Uterus (tissue), 2 donors: ENCODE measurements around the gene GUCD1.

Source experiments
- POLR2A ChIP-seq, 2 donors: fragments of 450-650 bp; IDR thresholded peaks; one replicate each; pipeline ENCODE4 v1.6.1; 2016; ENCODE audit warnings: antibody characterized with exemption in 2 of 2, mild to moderate bottlenecking in 1 of 2, moderate library complexity in 1 of 2
- TF ChIP-seq, protein P1 (sequence below), 4 experiments: fragments of 200-600 bp in 2 of 4; fragments of 450-650 bp in 2 of 4; sonication (generic) in 2 of 4; IDR thresholded peaks; one replicate each; pipeline ENCODE4 v1.5.1; 2016 to 2019; ENCODE audit warnings: antibody characterized with exemption in 4 of 4, mild to moderate bottlenecking in 2 of 4, moderate library complexity in 1 of 4

DNA sequence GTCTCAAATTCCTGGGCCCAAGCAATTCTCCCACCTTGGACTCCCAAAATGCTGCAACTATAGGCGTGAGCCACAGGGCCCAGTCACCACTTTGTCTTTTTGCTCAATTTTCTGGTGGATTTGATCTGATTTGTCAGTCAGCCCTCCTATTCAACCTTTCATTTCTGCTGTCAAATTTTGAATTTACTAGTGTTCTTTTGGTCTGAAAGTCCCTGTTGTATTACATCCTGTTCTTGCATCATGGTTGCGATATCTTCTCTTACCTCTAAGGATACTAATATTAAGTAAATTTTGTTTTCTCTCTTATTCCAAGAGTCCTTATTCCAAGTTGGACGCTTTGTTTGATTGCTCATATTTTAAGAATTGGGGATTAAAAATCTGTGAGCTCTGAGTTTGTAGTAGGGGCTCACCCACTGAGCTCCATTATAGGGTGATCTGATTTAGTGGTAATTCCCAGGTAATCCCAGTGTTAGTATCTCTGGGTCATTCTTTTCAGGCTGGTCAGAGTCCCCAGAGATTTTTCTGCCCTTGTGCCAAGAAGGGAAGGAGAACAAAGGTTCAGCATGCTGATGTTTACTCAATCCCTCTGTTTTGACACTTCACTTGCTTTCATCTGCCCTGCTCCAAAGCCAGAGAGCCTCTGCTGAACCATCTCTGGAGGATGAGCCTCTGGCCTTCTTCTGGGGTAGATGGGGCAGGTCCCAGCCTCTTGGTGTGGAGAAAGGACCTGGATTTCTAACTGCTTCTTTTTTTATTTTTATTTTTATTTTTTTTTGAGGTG lies 49.8 kb downstream of the GUCD1 start:
- no peak for TF ChIP-seq POLR2A (IDR thresholded peaks at IDR 0.05)
- TF ChIP-seq, protein P1, sequence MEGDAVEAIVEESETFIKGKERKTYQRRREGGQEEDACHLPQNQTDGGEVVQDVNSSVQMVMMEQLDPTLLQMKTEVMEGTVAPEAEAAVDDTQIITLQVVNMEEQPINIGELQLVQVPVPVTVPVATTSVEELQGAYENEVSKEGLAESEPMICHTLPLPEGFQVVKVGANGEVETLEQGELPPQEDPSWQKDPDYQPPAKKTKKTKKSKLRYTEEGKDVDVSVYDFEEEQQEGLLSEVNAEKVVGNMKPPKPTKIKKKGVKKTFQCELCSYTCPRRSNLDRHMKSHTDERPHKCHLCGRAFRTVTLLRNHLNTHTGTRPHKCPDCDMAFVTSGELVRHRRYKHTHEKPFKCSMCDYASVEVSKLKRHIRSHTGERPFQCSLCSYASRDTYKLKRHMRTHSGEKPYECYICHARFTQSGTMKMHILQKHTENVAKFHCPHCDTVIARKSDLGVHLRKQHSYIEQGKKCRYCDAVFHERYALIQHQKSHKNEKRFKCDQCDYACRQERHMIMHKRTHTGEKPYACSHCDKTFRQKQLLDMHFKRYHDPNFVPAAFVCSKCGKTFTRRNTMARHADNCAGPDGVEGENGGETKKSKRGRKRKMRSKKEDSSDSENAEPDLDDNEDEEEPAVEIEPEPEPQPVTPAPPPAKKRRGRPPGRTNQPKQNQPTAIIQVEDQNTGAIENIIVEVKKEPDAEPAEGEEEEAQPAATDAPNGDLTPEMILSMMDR (IDR thresholded peaks at IDR 0.05): no peak
